Uterine smooth muscle cell (primary cell): ENCODE data around the gene SBSN. TPM values are rescaled to one million over a fixed set of nuclear protein-coding genes. Genes with fewer than 3 reads are reported as not detected.

Experiments used
- total RNA-seq: library from RNA; depleted of rRNA; stranded (reverse); fragments of >200 nt; gene quantifications from 2 replicates; pipeline ENCODE4 v1.2.3, GENCODE V29; 2014

The SBSN gene
- 1.7 and 4.5 TPM in 2 replicates for total RNA-seq

DNA sequence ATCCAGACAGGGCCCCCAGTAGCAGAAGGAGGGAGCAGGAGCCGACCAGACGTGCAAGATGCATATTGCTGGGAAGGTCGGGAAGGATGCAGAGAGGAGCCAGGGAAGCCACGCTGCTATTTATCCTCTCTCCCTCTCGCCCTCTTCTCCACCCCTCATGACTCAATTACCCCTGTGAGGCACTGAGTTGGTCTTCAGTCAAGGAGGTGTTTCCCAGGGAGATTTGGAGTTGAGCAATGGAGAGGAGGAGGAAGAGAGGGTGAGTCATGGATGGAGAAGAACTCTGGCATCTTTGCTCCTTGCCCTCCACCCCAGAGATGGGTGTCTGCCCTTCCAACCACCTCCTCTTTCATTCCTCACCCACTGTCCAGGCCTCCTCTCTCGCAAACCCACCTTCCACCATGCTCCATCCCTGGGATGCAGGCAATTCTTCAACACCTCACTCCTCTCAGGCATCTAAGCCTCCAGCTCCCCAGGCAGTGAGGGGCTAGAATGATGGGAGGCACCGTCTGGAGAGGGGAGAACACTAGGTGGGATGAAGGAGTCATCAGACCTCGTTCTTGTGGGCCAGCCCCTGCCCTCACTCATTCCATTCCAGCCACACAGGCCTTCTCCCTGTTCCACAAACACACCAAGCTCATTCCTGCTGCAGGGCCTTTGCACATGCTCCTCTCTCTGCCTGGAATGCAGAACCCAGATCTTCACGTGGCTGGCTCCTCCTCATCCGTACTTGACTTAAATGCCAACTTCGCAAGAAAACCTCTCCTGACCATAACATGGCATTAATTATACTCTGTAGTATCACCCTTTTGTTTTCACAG lies at the start of gene SBSN:
Gene SBSN, minus strand, starts transcription at position 94 of the 821 bp plus-strand sequence. Its CDS starts 30 bp downstream, at position 64.

GRCh38 chr19:35563207-35563829 lies 35.2 kb upstream of the SBSN start, which contains the start of gene ATP4A:
ATP4A (minus strand) TSS chr19:35563658; CDS start chr19:35563629, 29 bp downstream.

GRCh38 chr19:35545001-35545854 lies 17.1 kb upstream of the SBSN start, which contains the start of gene TMEM147:
TMEM147 (plus strand) TSS chr19:35545626; CDS start chr19:35545740, 114 bp downstream.

DNA sequence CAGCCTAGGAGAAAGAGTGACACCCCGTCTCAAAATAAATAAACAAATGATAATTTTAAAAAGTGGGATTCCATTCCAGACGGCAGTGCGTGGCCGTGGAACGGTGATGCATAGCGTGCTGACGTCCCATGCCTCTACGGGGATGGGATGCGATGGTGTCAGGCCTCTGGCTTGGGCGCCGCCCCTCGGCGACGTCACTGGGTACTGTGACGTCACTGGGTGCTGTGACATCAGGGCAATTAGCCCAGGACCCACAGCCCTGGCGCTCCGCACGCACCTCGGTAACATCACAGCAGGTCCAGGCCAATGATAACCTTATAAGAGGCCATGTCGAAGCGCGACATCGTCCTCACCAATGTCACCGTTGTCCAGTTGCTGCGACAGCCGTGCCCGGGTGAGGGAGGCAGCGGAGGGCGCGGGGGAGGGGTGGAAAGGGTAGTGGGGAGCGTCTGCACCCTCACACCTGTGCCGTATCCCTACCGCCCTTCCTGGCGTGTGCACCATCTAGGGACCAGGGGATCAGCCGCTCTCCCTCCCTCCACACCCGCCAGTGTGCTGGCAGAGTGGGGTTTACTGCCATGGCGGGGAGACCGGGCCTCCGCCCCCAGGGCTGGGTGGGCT lies 5.2 kb upstream of the SBSN start, which contains the start of gene GAPDHS:
Gene GAPDHS, plus strand, starts transcription at position 256 of the 621 bp plus-strand sequence. Its CDS starts 72 bp downstream, at position 328.

DNA sequence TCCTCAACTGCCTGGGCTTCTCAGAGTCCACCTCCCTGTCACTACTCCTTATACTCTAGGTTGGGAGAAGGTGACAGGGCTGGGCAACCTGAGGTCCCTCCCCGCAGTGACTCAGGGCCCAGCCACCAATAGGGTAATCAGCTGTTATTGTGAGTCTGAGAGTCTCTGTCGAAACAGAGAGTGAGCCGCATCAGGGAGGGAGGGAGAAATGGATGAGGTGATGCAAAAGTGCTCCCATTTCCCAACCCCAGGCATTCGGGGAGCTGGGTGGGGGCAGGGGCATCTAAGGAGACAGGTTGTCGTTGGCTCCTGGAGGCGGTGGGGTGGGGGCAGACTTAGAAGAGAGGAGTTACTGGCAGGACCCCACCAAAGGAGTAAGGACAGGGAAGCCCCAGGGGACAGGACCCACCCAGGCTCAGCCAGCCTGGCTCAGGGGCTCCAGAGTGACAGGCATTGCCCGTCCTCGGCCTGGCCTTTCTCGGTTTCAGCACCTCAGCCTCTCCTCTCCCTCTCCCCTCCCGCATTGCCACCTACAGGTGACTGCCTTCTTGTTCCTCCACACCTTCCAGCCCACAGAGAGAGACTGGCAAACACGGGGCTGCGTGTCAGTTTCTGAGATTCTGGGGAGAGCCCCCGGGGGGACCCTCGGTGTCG lies 14.4 kb downstream of the SBSN start, which contains the start of gene DMKN:
Gene DMKN, minus strand, starts transcription at position 22 of the 654 bp plus-strand sequence. CDS start 174 bp downstream, outside the sequence.

GRCh38 chr19:35490364-35490763 lies 37.7 kb downstream of the SBSN start, which contains the start of gene KRTDAP:
KRTDAP (minus strand) TSS chr19:35490464; CDS start chr19:35490442, 22 bp downstream.

Other genes with a start within 250 kb of the SBSN start
- gene HAMP, start 245.8 kb downstream of the SBSN start, total RNA-seq, result 0.22 TPM in 1 of 2 replicates, not detected in the other
- not detected in 2 replicates for gene MAG, start 236.2 kb downstream of the SBSN start, total RNA-seq
- gene CD22, start 199.1 kb downstream of the SBSN start, total RNA-seq, result 0.25 and 0.55 TPM in 2 replicates
- not detected in 2 replicates for gene FFAR1, start 180.4 kb downstream of the SBSN start, total RNA-seq
- not detected in 2 replicates for gene FFAR3, start 169.9 kb downstream of the SBSN start, total RNA-seq
- not detected in 2 replicates for gene GPR42, start 157.2 kb downstream of the SBSN start, total RNA-seq
- not detected in 2 replicates for gene FFAR2, start 80.1 kb downstream of the SBSN start, total RNA-seq
- not detected in 2 replicates for gene KRTDAP, start 37.8 kb downstream of the SBSN start, total RNA-seq
- 14.1 and 21.9 TPM in 2 replicates for gene DMKN, start 14.7 kb downstream of the SBSN start, total RNA-seq
- gene GAPDHS, start 5.1 kb upstream of the SBSN start, total RNA-seq, result not detected in 2 replicates
- 80.7 and 104 TPM in 2 replicates for gene TMEM147, start 17.3 kb upstream of the SBSN start, total RNA-seq
- not detected in 2 replicates for gene ATP4A, start 35.3 kb upstream of the SBSN start, total RNA-seq
- gene PMIS2, start 57.9 kb upstream of the SBSN start, total RNA-seq, result not detected in 2 replicates
- gene HAUS5, start 84.4 kb upstream of the SBSN start, total RNA-seq, result 9.4 and 16.6 TPM in 2 replicates
- 41.0 and 49.0 TPM in 2 replicates for gene RBM42, start 100.7 kb upstream of the SBSN start, total RNA-seq
- 0.11 and 0.50 TPM in 2 replicates for gene ETV2, start 113.4 kb upstream of the SBSN start, total RNA-seq
- 324 and 362 TPM in 2 replicates for gene COX6B1, start 120.0 kb upstream of the SBSN start, total RNA-seq
- gene UPK1A, start 138.2 kb upstream of the SBSN start, total RNA-seq, result not detected in 2 replicates
- gene ZBTB32, start 176.2 kb upstream of the SBSN start, total RNA-seq, result not detected in 2 replicates
- 7.5 TPM in 2 replicates for gene KMT2B, start 189.7 kb upstream of the SBSN start, total RNA-seq
- gene IGFLR1, start 214.1 kb upstream of the SBSN start, total RNA-seq, result 0.62 and 0.66 TPM in 2 replicates
- gene U2AF1L4, start 217.1 kb upstream of the SBSN start, total RNA-seq, result 6.1 and 8.9 TPM in 2 replicates
- gene PSENEN, start 217.3 kb upstream of the SBSN start, total RNA-seq, result 8.6 and 12.1 TPM in 2 replicates
- 12.2 and 16.5 TPM in 2 replicates for gene LIN37, start 220.3 kb upstream of the SBSN start, total RNA-seq
- 49.6 and 161 TPM in 2 replicates for gene HSPB6, start 228.7 kb upstream of the SBSN start, total RNA-seq
- gene PROSER3, start 229.9 kb upstream of the SBSN start, total RNA-seq, result 6.1 and 7.9 TPM in 2 replicates
- gene ARHGAP33, start 247.3 kb upstream of the SBSN start, total RNA-seq, result 6.2 and 11.7 TPM in 2 replicates